HEK293 (cell line): Measurements from ENCODE around the gene MAP3K7.

Source experiments
- CTCF ChIP-seq: fragments of 450-650 bp; formaldehyde crosslinking; IDR thresholded peaks from 2 replicates; pipeline ENCODE4 v1.5.1; 2016; ENCODE audit warnings: missing biosample characterization, missing genetic modification characterization
- PRDM4 ChIP-seq: fragments of 450-650 bp; formaldehyde crosslinking; IDR thresholded peaks from 2 replicates; pipeline ENCODE4 v1.5.1; 2017; ENCODE audit warnings: missing biosample characterization, missing genetic modification characterization
- SP2 ChIP-seq: fragments of 450-650 bp; formaldehyde crosslinking; IDR thresholded peaks from 2 replicates; pipeline ENCODE4 v1.5.1; 2016; ENCODE audit warnings: missing biosample characterization, missing genetic modification characterization
- ZBTB48 ChIP-seq: fragments of 450-650 bp; formaldehyde crosslinking; IDR thresholded peaks from 2 replicates; pipeline ENCODE4 v1.5.1; 2016; ENCODE audit warnings: missing biosample characterization, missing genetic modification characterization
- ZBTB8A ChIP-seq: fragments of 450-650 bp; formaldehyde crosslinking; IDR thresholded peaks from 2 replicates; pipeline ENCODE4 v1.5.1; 2016; ENCODE audit warnings: missing biosample characterization, missing genetic modification characterization
- ZNF169 ChIP-seq: fragments of 450-650 bp; formaldehyde crosslinking; IDR thresholded peaks from 2 replicates; pipeline ENCODE4 v1.5.1; 2016; ENCODE audit warnings: missing biosample characterization, missing genetic modification characterization
- ZNF335 ChIP-seq: fragments of 450-650 bp; formaldehyde crosslinking; conservative IDR thresholded peaks from 2 replicates; pipeline ENCODE4 v1.5.1; 2016; ENCODE audit warnings: missing biosample characterization, missing genetic modification characterization
- ZNF670 ChIP-seq: fragments of 450-650 bp; formaldehyde crosslinking; IDR thresholded peaks from 2 replicates; pipeline ENCODE4 v1.5.1; 2016; ENCODE audit warnings: missing biosample characterization, missing genetic modification characterization, low read depth
- ZNF704 ChIP-seq: fragments of 450-650 bp; formaldehyde crosslinking; IDR thresholded peaks from 2 replicates; pipeline ENCODE4 v1.5.1; 2016; ENCODE audit warnings: missing biosample characterization, missing genetic modification characterization

- TF ChIP-seq CTCF (tag by site-specific recombination) (no peak), SP2 (tag by site-specific recombination) (no peak), ZNF335 (tag by site-specific recombination) (no peak), PRDM4 (tag by site-specific recombination) (no peak), ZNF670 (no peak), ZBTB48 (tag by site-specific recombination) (no peak), ZBTB8A (no peak), ZNF169 (tag by site-specific recombination) (no peak), ZNF704 (tag by site-specific recombination) (no peak)
Measured at GRCh38 chr6:90583179-90583835, 3.6 kb downstream of the MAP3K7 start.
